ENCODE measurements around the gene LRRC36.

DNA sequence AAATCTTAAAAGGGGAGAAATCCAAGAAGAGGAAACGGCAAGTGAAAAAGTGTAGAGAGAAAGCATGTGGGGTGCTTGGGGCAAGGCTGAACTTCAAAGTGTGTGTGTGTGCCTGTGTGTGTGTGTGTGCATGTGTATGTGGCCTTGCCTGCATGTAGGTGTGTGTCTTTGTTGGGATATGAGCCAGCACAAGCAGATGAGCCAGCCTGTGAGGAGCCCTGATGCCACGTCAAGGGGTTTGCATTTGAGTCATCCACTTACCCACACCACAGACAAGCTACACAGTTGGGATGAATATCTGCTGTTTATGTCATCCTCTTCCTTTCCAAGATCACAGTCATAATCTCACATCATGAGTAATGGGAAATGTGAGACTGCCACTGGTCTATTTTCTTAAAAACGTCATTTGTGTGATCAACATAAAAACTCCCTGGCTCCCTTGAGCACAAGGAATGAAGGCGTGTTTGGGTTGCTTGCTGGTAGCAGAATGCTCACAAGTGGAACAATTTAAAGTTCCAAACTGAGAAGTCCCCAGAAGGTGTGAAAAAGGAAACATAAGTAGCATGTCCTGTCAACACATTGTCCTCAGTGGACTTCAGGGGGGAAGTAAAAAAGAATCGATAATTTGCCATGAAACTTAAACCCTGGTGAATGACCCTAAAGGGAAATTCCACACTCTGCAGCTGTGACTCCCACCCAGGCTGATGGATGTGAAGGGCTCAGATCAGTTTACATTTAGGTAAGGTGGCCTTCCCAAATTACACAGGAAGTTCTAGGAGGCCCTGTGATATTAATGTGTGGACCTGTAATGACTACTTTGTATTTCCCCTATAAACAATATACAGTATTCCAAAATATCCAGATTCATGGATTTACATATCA lies 14.8 kb upstream of the LRRC36 start:
- TF ChIP-seq, protein P1, sequence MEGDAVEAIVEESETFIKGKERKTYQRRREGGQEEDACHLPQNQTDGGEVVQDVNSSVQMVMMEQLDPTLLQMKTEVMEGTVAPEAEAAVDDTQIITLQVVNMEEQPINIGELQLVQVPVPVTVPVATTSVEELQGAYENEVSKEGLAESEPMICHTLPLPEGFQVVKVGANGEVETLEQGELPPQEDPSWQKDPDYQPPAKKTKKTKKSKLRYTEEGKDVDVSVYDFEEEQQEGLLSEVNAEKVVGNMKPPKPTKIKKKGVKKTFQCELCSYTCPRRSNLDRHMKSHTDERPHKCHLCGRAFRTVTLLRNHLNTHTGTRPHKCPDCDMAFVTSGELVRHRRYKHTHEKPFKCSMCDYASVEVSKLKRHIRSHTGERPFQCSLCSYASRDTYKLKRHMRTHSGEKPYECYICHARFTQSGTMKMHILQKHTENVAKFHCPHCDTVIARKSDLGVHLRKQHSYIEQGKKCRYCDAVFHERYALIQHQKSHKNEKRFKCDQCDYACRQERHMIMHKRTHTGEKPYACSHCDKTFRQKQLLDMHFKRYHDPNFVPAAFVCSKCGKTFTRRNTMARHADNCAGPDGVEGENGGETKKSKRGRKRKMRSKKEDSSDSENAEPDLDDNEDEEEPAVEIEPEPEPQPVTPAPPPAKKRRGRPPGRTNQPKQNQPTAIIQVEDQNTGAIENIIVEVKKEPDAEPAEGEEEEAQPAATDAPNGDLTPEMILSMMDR (IDR thresholded peaks at IDR 0.05 in 8 of 11, conservative IDR thresholded peaks at IDR 0.05 in 3 of 11): no peak
- TF ChIP-seq POLR2A (IDR thresholded peaks at IDR 0.05) (no peak), POLR2AphosphoS5 (IDR thresholded peaks at IDR 0.05) (no peak)
